A549 (cell line): Measurements from ENCODE around the gene LRP5. TPM values are rescaled to one million over a fixed set of nuclear protein-coding genes. Genes with fewer than 3 reads are reported as not detected.

ENCODE experiments used
- ATAC-seq, 2 experiments: fragments of 200-7000 bp in 1 of 2; fragments of >200 bp in 1 of 2; cut with Nextera tagmentation in 1 of 2; cut with Tn5 transposase in 1 of 2; 3 replicates each; pipeline versions ENCODE4 v1.8.0 to v1.9.1; 2018 to 2020; ENCODE audit warnings: mild to moderate bottlenecking in 1 of 2, moderate library complexity in 1 of 2
- CTCF ChIA-PET: fragments of 300-600 bp; sonication (Branson Sonifier 250); formaldehyde crosslinking; extraction: SDS; loops from one replicate; lab custom pipeline; 2021; ENCODE audit warnings: antibody characterized with exemption, inconsistent platforms; lab: Yijun Ruan, JAX
- POLR2A ChIA-PET: fragments of 350-600 bp; formaldehyde crosslinking; extraction: SDS; loops from one replicate; lab custom pipeline; 2021; ENCODE audit warnings: antibody characterized with exemption, inconsistent platforms; lab: Yijun Ruan, JAX
- DNase-seq, 2 experiments: peaks; one replicate each; pipeline versions ENCODE4 v3.0.0 to v3.0.0-alpha.2; 2011 to 2016; ENCODE audit warnings: low read depth in 1 of 2, low spot score in 1 of 2
- FAIRE-seq: peaks from 2 replicates; lab custom pipeline; 2011; peaks lifted over from hg19 to GRCh38; lab: Jason Lieb, UNC
- H3K27ac ChIP-seq, 2 experiments: fragments of >200 bp; sonication (Bioruptor Twin); formaldehyde crosslinking; 3 replicates each; pipeline ENCODE4 v1.5.1; 2016 to 2017
- H3K4me1 ChIP-seq: fragments of >200 bp; sonication (Bioruptor Twin); formaldehyde crosslinking; 3 replicates; pipeline ENCODE4 v1.6.1; 2016
- H3K4me2 ChIP-seq: fragments of >200 bp; sonication (Bioruptor Twin); formaldehyde crosslinking; 3 replicates; pipeline ENCODE4 v1.6.1; 2016
- H3K4me3 ChIP-seq: fragments of >200 bp; sonication (Bioruptor Twin); formaldehyde crosslinking; 3 replicates; pipeline ENCODE4 v1.5.1; 2016
- H3K9me3 ChIP-seq: fragments of >200 bp; sonication (Bioruptor Twin); formaldehyde crosslinking; 3 replicates; pipeline ENCODE4 v1.6.1; 2016
- CBX8 ChIP-seq: fragments of 200-600 bp; sonication (generic); IDR thresholded peaks from 2 replicates; pipeline ENCODE4 v1.6.1; 2016
- ELK1 ChIP-seq: fragments of 150-350 bp; IDR thresholded peaks from 2 replicates; pipeline ENCODE4 v1.6.1; 2014; ENCODE audit warnings: low read depth, mild to moderate bottlenecking, low read length
- EP300 ChIP-seq, 2 experiments: fragments of >200 bp; sonication (Bioruptor Twin); formaldehyde crosslinking; IDR thresholded peaks; 2 replicates in 1 of 2; 3 replicates in 1 of 2; pipeline ENCODE4 v1.6.1; 2016 to 2017
- ESRRA ChIP-seq: fragments of 150-350 bp; IDR thresholded peaks from 2 replicates; pipeline ENCODE4 v1.6.1; 2014; ENCODE audit warnings: mild to moderate bottlenecking, low read length, borderline replicate concordance
- HES2 ChIP-seq: fragments of >200 bp; sonication (Bioruptor Twin); formaldehyde crosslinking; IDR thresholded peaks from 2 replicates; pipeline ENCODE4 v1.6.1; 2016
- HEYL ChIP-seq: fragments of 250-450 bp; sonication (Bioruptor Pico); IDR thresholded peaks from 2 replicates; pipeline ENCODE4 v1.8.0; 2021; ENCODE audit warnings: mild to moderate bottlenecking, moderate library complexity
- HOXB13 ChIP-seq: fragments of 250-450 bp; sonication (Bioruptor Pico); IDR thresholded peaks from 2 replicates; pipeline ENCODE4 v1.5.0; 2020; ENCODE audit warnings: low read depth, mild to moderate bottlenecking, moderate library complexity
- HOXB5 ChIP-seq: fragments of 250-450 bp; sonication (Bioruptor Pico); IDR thresholded peaks from 2 replicates; pipeline ENCODE4 v1.5.0; 2020; ENCODE audit warnings: mild to moderate bottlenecking, moderate library complexity
- JUN ChIP-seq, 2 experiments: fragments of >200 bp; sonication (Bioruptor Twin); formaldehyde crosslinking; IDR thresholded peaks; 2 replicates in 1 of 2; 3 replicates in 1 of 2; pipeline ENCODE4 v1.6.1; 2016 to 2017
- KDM1A ChIP-seq: fragments of 200-600 bp; sonication (generic); IDR thresholded peaks from 2 replicates; pipeline ENCODE4 v1.6.1; 2016; ENCODE audit warnings: low read depth, mild to moderate bottlenecking
- MAFK ChIP-seq: fragments of 450-650 bp; IDR thresholded peaks from 2 replicates; pipeline ENCODE4 v1.6.1; 2014; ENCODE audit not compliant: partially characterized antibody
- MAZ ChIP-seq: fragments of 150-350 bp; IDR thresholded peaks from 2 replicates; pipeline ENCODE4 v1.6.1; 2014; ENCODE audit warnings: antibody characterized with exemption, low read depth, low read length, borderline replicate concordance
- MYC ChIP-seq: IDR thresholded peaks from 2 replicates; pipeline ENCODE4 v1.6.1; 2012; ENCODE audit warnings: mild to moderate bottlenecking, inconsistent platforms, low read length, improper control_type of control experiment, borderline replicate concordance
- NR3C1 ChIP-seq: fragments of >200 bp; sonication (Bioruptor Twin); formaldehyde crosslinking; IDR thresholded peaks from 3 replicates; pipeline ENCODE4 v1.6.1; 2017
- POLR2AphosphoS2 ChIP-seq: conservative IDR thresholded peaks from 2 replicates; pipeline ENCODE4 v1.6.1; 2012; ENCODE audit warnings: low read length, improper control_type of control experiment, inconsistent platforms
- RAD21 ChIP-seq, 2 experiments: fragments of >200 bp in 1 of 2; sonication (Bioruptor Twin) in 1 of 2; formaldehyde crosslinking in 1 of 2; IDR thresholded peaks in 1 of 2; conservative IDR thresholded peaks in 1 of 2; 2 replicates in 1 of 2; 3 replicates in 1 of 2; pipeline ENCODE4 v1.6.1; 2012 to 2018; ENCODE audit warnings: inconsistent platforms in 1 of 2
- RCOR1 ChIP-seq: fragments of 150-350 bp; IDR thresholded peaks from 2 replicates; pipeline ENCODE4 v1.6.1; 2014; ENCODE audit warnings: antibody characterized with exemption, low read length, low read depth
- REST ChIP-seq: fragments of 200-600 bp; sonication (generic); IDR thresholded peaks from 2 replicates; pipeline ENCODE4 v1.6.1; 2016; ENCODE audit warnings: antibody characterized with exemption, mild to moderate bottlenecking, moderate library complexity
- RFX5 ChIP-seq: fragments of 450-650 bp; IDR thresholded peaks from 2 replicates; pipeline ENCODE4 v1.7.1; 2014; ENCODE audit warnings: antibody characterized with exemption, mild to moderate bottlenecking, moderate library complexity
- RNF2 ChIP-seq: fragments of 200-600 bp; sonication (generic); IDR thresholded peaks from 2 replicates; pipeline ENCODE4 v1.6.1; 2016; ENCODE audit warnings: low read depth, mild to moderate bottlenecking, antibody characterized with exemption, moderate library complexity, borderline replicate concordance
- SREBF2 ChIP-seq: fragments of 450-650 bp; IDR thresholded peaks from 2 replicates; pipeline ENCODE4 v1.6.1; 2014; ENCODE audit warnings: mild to moderate bottlenecking, moderate library complexity
- TFCP2L1 ChIP-seq: fragments of 250-450 bp; sonication (Bioruptor Pico); IDR thresholded peaks from 2 replicates; pipeline ENCODE4 v1.5.0; 2021; ENCODE audit warnings: mild to moderate bottlenecking
- ZFP36 ChIP-seq: fragments of 450-650 bp; IDR thresholded peaks from 2 replicates; pipeline ENCODE4 v1.6.1; 2014; ENCODE audit warnings: borderline replicate concordance; ENCODE audit not compliant: partially characterized antibody
- ZNF302 ChIP-seq: fragments of 250-450 bp; sonication (Bioruptor Pico); IDR thresholded peaks from 2 replicates; pipeline ENCODE4 v1.9.0; 2021; ENCODE audit warnings: inconsistent platforms, mild to moderate bottlenecking, moderate library complexity
- WGBS: methylation state at CpG from one replicate; pipeline ENCODE4 v1.1.6; 2017; ENCODE audit errors: missing lambda C conversion rate; 5-methylcytosine and 5-hydroxymethylcytosine counted together
- polyA plus RNA-seq, 4 experiments: library from polyadenylated mRNA; depleted of rRNA in 3 of 4; stranded (reverse); fragments of >200 nt; fragmentation: RNase III in 1 of 4; extraction: RNeasy Plus Mini Kit Qiagen cat#74134 plus additional on column Dnase treatment in 1 of 4; gene quantifications; 2 replicates in 3 of 4; 3 replicates in 1 of 4; pipeline ENCODE4 v1.2.3, GENCODE V29; 2011 to 2017

The LRP5 gene
- polyA plus RNA-seq, 2 of the 4 experiments (the other 2 are of a cell fraction) = 10.9 to 32.3 TPM

- Histone ChIP-seq H3K9me3 (no peaks in the 10 kb centered on the region), H3K4me2 (no peak overlapping the region), H3K4me1 (peaks cover 50% of the 10 kb centered on the region), H3K27ac (no peak overlapping the region), H3K4me3 (no peak overlapping the region)
- 96% methylated on average over 4 of the region's 4 CpGs for WGBS
- POLR2A ChIA-PET = interaction anchor here (0.6 kb wide), 1 partner anchor 28 kb away, joined by 5 read pairs; no protein-coding TSS in a partner anchor
- ATAC-seq (no peak), DNase-seq (no peak), FAIRE-seq (no peak)
- CTCF ChIA-PET = no interaction called here
- no peak for TF ChIP-seq MAFK
- no peak for TF ChIP-seq ELK1
- no peak for TF ChIP-seq EP300 (IDR thresholded peaks at IDR 0.05)
- TF ChIP-seq RNF2 = no peak
- no peak for TF ChIP-seq MAZ
- no peak for TF ChIP-seq HEYL
- TF ChIP-seq RCOR1 = no peak
- TF ChIP-seq RAD21 (conservative IDR thresholded peaks at IDR 0.05 in 1 of 2, IDR thresholded peaks at IDR 0.05 in 1 of 2) = no peak
Observed at GRCh38 chr11:68470304-68470811, 158.0 kb downstream of the LRP5 start.

- 93% methylated on average over 17 of the region's 17 CpGs for WGBS
- FAIRE-seq = no peak
- TF ChIP-seq KDM1A (no peak), SREBF2 (no peak), HOXB5 (CRISPR knock-in tag) (no peak), ESRRA (no peak), NR3C1 (no peak), RFX5 (no peak), HOXB13 (no peak), ZFP36 (no peak), JUN (IDR thresholded peaks at IDR 0.05) (no peak), RCOR1 (no peak), ZNF302 (no peak), HES2 (no peak), MAZ (no peak), POLR2AphosphoS2 (no peak), MYC (no peak), EP300 (IDR thresholded peaks at IDR 0.05) (no peak), RNF2 (no peak), TFCP2L1 (CRISPR knock-in tag) (no peak)
- no peak for DNase-seq
- CTCF ChIA-PET = no interaction called here
- no peak overlapping the region for H3K27ac ChIP-seq
- no peak overlapping the region for H3K4me2 ChIP-seq
- H3K4me3 ChIP-seq = no peak overlapping the region
- H3K9me3 ChIP-seq = no peaks in the 10 kb centered on the region
- POLR2A ChIA-PET = no interaction called here
- no peak for ATAC-seq
- H3K4me1 ChIP-seq = peaks cover 46% of the 10 kb centered on the region
Observed at GRCh38 chr11:68471360-68472340, 159.3 kb downstream of the LRP5 start.

GRCh38 chr11:68472778-68473177, 160.4 kb downstream of the LRP5 start:
- Histone ChIP-seq H3K4me3 (no peak overlapping the region), H3K4me1 (peaks cover 44% of the 10 kb centered on the region), H3K9me3 (no peaks in the 10 kb centered on the region), H3K27ac (no peak overlapping the region), H3K4me2 (no peak overlapping the region)
- ChIA-PET CTCF (interaction anchor here (1.2 kb wide), 1 partner anchor 11 kb away, joined by 4 read pairs; no protein-coding TSS in a partner anchor), POLR2A (interaction anchor here (1.2 kb wide), 1 partner anchor 12 kb away, joined by 4 read pairs; the partner anchor contains the start of gene PPP6R3)
- 96% methylated on average over 2 of the region's 2 CpGs for WGBS
- no peak for DNase-seq
- ATAC-seq = no peak
- no peak for FAIRE-seq
- no peak for TF ChIP-seq CBX8
- no peak for TF ChIP-seq REST
